IPS-18a (cell line): Measurements from ENCODE around the gene MYO7A.

Source experiments
- H3K27ac ChIP-seq: one replicate; pipeline ENCODE4 v1.5.1; 2013; ENCODE audit warnings: low read length
- H3K27me3 ChIP-seq: one replicate; pipeline ENCODE4 v1.6.1; 2013; ENCODE audit warnings: mild to moderate bottlenecking, low read length; ENCODE audit not compliant: control insufficient read depth, insufficient read depth
- H3K36me3 ChIP-seq: one replicate; pipeline ENCODE4 v1.6.1; 2013; ENCODE audit warnings: low read depth, low read length; ENCODE audit not compliant: control insufficient read depth
- H3K4me1 ChIP-seq: one replicate; pipeline ENCODE4 v1.6.1; 2013; ENCODE audit warnings: low read depth, low read length; ENCODE audit not compliant: control insufficient read depth
- H3K4me3 ChIP-seq: one replicate; pipeline ENCODE4 v1.5.1; 2013; ENCODE audit warnings: low read length
- H3K9ac ChIP-seq: one replicate; pipeline ENCODE4 v1.6.1; 2013; ENCODE audit warnings: mild to moderate bottlenecking, low read length, moderate library complexity
- H3K9me3 ChIP-seq: one replicate; pipeline ENCODE4 v1.6.1; 2013; ENCODE audit warnings: low read depth, low read length; ENCODE audit not compliant: control insufficient read depth

The MYO7A gene

DNA sequence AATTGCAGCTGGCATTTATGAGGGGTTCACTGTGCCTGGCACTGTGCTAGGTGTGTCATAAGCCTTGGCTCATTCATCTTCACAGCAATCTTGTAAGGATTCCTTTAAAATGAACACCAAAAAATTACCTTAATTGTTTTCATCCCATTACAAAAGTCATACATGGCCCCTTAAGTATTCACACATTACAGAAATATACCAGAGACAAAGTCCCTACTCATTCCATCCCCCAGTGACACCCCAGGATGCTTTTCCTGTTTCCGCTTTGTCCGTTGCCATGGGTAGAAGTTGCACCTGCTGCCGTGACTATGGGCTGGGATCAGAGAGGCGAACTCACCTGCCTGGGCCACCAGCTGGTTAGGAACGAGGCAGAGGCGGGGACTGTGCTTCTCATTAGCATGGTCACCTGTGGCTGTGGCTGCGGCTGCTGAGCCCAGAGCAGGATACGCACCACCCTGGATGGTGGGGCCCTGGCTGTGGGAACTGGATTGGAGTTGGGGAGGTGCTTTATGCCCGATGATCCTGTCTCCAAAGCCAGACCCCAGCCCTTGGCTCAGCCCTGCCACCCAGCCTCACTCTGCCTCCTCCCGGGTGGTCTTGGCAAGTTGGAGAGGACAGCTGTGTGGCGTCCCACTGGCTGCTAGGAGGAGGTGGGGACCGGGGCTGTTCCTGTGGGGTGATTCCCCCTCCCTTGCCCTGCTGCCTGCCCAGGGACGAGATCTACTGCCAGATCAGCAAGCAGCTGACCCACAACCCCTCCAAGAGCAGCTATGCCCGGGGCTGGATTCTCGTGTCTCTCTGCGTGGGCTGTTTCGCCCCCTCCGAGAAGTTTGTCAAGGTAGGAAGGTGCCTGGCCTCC lies 60.8 kb downstream of the MYO7A start:
- no peaks in the 10 kb centered on the region for H3K4me1 ChIP-seq
- H3K27ac ChIP-seq: no peak overlapping the region
- H3K27me3 ChIP-seq: no peaks in the 10 kb centered on the region

DNA sequence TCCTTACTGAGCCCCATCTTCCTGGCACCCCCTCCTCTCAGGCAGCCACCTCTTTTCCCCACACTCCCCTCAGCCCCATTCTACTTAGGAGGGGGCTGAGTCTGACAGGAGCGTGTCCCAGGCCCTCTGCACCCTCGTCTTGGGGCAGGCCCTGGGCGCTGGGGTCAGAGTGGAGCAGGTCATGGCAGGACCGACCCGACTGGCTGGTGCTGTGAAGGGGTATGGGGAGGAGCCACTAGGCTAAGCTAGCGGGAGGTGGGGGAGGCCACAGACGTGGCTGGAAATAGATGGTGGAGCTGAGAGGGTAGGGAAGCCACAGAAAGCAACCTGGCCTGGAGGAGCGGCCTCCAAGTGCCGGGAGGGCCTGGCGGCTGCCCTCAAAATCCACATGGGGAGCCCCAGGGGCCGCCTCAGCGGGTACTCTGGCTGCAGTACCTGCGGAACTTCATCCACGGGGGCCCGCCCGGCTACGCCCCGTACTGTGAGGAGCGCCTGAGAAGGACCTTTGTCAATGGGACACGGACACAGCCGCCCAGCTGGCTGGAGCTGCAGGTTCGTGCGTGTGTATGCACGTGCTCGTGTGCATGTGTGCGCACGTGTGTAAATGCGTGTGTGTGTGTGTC lies 61.7 kb downstream of the MYO7A start:
- Histone ChIP-seq H3K4me1 (no peaks in the 10 kb centered on the region), H3K27ac (no peak overlapping the region), H3K27me3 (no peaks in the 10 kb centered on the region), H3K9ac (no peak overlapping the region), H3K4me3 (no peak overlapping the region), H3K36me3 (no peaks in the 10 kb centered on the region), H3K9me3 (no peaks in the 10 kb centered on the region)

More for the DNA sequence above, 60.8 kb downstream of the MYO7A start:
- Histone ChIP-seq H3K9ac (no peak overlapping the region), H3K4me3 (no peak overlapping the region), H3K9me3 (no peaks in the 10 kb centered on the region), H3K36me3 (no peaks in the 10 kb centered on the region)

DNA sequence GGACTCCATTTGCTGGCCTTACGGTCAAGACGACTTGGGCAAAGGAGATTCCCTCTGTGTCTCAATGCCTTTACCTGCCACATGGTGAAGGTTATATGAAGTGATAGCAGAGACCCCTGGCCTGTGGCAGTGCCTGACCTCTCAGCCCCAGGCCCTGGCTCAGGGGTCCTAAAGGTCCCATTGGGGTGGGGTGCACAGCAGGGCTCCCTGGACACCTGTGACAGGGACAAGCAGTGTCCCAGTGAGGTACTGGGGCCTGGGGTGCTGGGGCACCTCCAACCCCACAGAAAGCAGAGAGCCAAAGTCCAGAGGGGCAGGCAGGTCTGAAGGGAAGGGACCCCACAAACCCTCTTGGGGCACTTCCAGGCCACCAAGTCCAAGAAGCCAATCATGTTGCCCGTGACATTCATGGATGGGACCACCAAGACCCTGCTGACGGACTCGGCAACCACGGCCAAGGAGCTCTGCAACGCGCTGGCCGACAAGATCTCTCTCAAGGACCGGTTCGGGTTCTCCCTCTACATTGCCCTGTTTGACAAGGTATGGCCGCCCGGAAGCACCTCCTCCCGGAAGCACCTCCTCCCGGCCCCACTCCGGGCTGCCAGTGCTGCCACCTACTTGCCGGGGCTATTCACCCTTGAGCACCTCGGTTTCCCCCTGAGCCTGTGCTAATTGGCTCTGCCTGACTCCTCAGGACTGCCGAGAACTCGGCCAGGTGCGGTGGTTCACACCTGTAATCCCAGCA lies 62.5 kb downstream of the MYO7A start:
- no peaks in the 10 kb centered on the region for H3K4me1 ChIP-seq
- H3K27ac ChIP-seq: no peak overlapping the region
- no peak overlapping the region for H3K9ac ChIP-seq
- H3K9me3 ChIP-seq: no peaks in the 10 kb centered on the region
- H3K36me3 ChIP-seq: no peaks in the 10 kb centered on the region
- no peak overlapping the region for H3K4me3 ChIP-seq
- H3K27me3 ChIP-seq: no peaks in the 10 kb centered on the region

DNA sequence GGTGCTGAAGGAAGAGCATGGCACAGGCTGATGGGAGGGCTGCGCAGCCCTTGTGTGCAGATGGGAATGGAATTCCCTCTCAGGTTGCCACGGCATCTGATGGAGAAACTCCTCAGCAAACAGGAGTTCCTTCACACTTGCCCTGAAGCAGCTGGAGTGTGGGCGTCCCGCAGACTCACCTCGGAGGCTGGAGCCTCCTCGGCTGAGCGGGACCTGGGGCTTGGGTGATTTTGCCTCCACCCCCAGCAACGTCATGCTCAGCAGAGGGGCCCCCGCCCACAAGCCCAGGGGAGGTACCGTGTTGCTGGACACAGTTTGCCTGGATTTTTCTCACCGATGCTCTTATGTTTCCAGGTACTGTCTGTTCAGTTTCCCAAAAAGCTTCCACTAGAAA lies 63.4 kb downstream of the MYO7A start:
- H3K4me1 ChIP-seq: no peaks in the 10 kb centered on the region
- no peaks in the 10 kb centered on the region for H3K36me3 ChIP-seq
- no peak overlapping the region for H3K27ac ChIP-seq
- no peaks in the 10 kb centered on the region for H3K9me3 ChIP-seq
- no peaks in the 10 kb centered on the region for H3K27me3 ChIP-seq
- no peak overlapping the region for H3K9ac ChIP-seq
- no peak overlapping the region for H3K4me3 ChIP-seq

DNA sequence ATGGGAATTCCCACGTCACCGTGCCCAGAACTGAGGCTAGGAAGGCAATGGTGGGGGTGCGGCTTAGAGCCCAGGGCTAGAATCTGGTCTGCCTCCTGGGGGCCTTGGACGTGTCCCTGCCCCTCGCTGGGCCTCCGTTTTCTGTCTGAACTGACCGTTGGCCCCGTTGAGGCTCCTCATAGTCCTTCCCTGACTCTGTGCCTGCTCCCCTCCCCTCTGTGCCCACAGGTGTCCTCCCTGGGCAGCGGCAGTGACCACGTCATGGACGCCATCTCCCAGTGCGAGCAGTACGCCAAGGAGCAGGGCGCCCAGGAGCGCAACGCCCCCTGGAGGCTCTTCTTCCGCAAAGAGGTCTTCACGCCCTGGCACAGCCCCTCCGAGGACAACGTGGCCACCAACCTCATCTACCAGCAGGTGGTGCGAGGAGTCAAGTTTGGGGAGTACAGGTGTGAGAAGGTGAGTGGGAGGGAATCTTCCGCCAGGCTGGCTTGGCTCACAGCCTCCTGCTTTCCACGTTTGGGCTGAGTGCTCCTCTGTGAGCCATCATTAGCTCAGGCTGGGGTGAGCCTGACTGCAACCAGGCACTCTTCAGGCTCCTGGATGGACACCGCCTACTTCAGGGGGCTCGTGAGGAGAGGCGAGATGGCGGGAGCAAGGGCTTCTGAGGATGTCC lies 63.9 kb downstream of the MYO7A start:
- Histone ChIP-seq H3K4me1 (no peaks in the 10 kb centered on the region), H3K9ac (no peak overlapping the region), H3K36me3 (no peaks in the 10 kb centered on the region), H3K27ac (no peak overlapping the region), H3K4me3 (no peak overlapping the region), H3K27me3 (no peaks in the 10 kb centered on the region), H3K9me3 (no peaks in the 10 kb centered on the region)

DNA sequence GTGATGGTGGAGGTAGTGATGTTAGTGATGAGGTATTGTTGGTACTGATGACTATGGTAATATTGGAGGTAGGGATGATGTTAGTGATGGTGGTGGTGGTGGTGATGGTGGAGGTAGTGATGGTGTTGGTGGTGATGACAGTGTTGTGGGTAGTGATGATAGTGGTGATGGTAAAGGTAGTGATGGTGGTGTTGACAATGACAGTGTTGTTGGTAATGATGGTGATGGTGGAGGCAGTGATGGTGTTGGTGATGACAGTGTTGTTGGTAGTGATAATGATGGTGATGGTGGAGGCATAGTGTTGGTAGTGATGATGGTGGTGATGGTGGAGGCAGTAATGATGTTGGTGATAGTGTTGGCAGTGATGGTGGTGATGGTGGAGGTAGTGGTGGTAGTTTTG lies 65.1 kb downstream of the MYO7A start:
- Histone ChIP-seq H3K36me3 (no peaks in the 10 kb centered on the region), H3K9ac (no peak overlapping the region), H3K9me3 (no peaks in the 10 kb centered on the region), H3K27ac (no peak overlapping the region), H3K27me3 (no peaks in the 10 kb centered on the region), H3K4me1 (no peaks in the 10 kb centered on the region), H3K4me3 (no peak overlapping the region)

GRCh38 chr11:77193911-77194830 lies 66.1 kb downstream of the MYO7A start:
- no peaks in the 10 kb centered on the region for H3K9me3 ChIP-seq
- H3K27ac ChIP-seq: no peak overlapping the region
- no peak overlapping the region for H3K4me3 ChIP-seq
- no peaks in the 10 kb centered on the region for H3K27me3 ChIP-seq
- no peak overlapping the region for H3K9ac ChIP-seq
- no peaks in the 10 kb centered on the region for H3K36me3 ChIP-seq
- no peaks in the 10 kb centered on the region for H3K4me1 ChIP-seq

GRCh38 chr11:77195071-77195755 lies 67.2 kb downstream of the MYO7A start:
- Histone ChIP-seq H3K36me3 (no peaks in the 10 kb centered on the region), H3K4me1 (no peaks in the 10 kb centered on the region), H3K4me3 (no peak overlapping the region), H3K9ac (no peak overlapping the region), H3K27me3 (no peaks in the 10 kb centered on the region), H3K9me3 (no peaks in the 10 kb centered on the region), H3K27ac (no peak overlapping the region)

GRCh38 chr11:77196961-77197360 lies 68.9 kb downstream of the MYO7A start:
- Histone ChIP-seq H3K36me3 (no peaks in the 10 kb centered on the region), H3K4me3 (no peak overlapping the region), H3K9me3 (no peaks in the 10 kb centered on the region), H3K27me3 (no peaks in the 10 kb centered on the region), H3K4me1 (no peaks in the 10 kb centered on the region), H3K9ac (no peak overlapping the region), H3K27ac (no peak overlapping the region)

DNA sequence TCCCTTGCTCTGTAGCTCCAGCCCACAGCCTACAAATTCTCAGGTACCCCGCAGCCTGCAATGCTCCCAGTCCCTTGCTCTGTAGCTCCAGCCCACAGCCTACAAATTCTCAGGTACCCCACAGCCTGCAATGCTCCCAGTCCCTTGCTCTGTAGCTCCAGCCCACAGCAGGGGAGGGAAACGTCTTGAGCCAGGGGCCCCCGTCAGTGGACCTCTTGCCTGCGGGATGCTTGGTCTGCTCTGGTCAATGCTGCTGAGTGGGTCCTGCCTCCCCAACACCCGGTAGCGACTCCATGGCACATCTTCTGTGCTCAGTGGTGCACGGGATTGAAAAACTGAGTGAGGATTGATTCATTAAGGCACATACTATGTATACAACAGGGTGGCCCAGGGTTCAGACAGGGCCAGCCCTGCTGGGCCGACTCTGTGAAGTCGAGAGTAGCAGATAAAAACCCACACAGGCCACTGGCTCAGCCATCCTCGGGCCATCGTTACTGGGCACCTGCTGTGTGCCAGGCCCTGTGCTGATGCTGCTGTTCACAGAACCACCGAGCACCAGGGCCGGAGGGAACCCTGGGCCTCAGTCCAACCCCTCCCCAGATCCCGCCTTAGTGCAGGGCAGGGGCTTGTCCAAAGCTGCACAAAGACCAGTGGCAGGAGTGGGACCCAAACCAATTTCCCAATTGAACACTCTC lies 69.7 kb downstream of the MYO7A start:
- Histone ChIP-seq H3K4me1 (no peaks in the 10 kb centered on the region), H3K36me3 (no peaks in the 10 kb centered on the region), H3K9me3 (no peaks in the 10 kb centered on the region), H3K9ac (no peak overlapping the region), H3K27me3 (no peaks in the 10 kb centered on the region), H3K4me3 (no peak overlapping the region), H3K27ac (no peak overlapping the region)
